SK-N-SH treated with all-trans-retinoic acid at 6 μM for 48 hours (cell line): Measurements from ENCODE around the gene MPHOSPH8.

ENCODE experiments used
- ATAC-seq: fragments of 200-7000 bp; cut with Tn5 transposase; 3 replicates; pipeline ENCODE4 v1.9.1; 2020; ENCODE audit warnings: mild to moderate bottlenecking, moderate library complexity
- ARNTL ChIP-seq: fragments of 450-650 bp; formaldehyde crosslinking; IDR thresholded peaks from 2 replicates; pipeline ENCODE4 v1.5.0; 2020; ENCODE audit warnings: low read depth, mild to moderate bottlenecking, moderate library complexity, borderline replicate concordance
- BACH2 ChIP-seq: fragments of 250-450 bp; sonication (Bioruptor Pico); IDR thresholded peaks from 2 replicates; pipeline ENCODE4 v1.9.0; 2021; ENCODE audit warnings: mild to moderate bottlenecking, borderline replicate concordance
- CREB5 ChIP-seq: fragments of 250-450 bp; sonication (Bioruptor Pico); IDR thresholded peaks from 2 replicates; pipeline ENCODE4 v1.5.1; 2020; ENCODE audit warnings: low read depth, mild to moderate bottlenecking, moderate library complexity
- CSDC2 ChIP-seq: fragments of 250-450 bp; sonication (Bioruptor Pico); IDR thresholded peaks from 2 replicates; pipeline ENCODE4 v1.5.0; 2020; ENCODE audit warnings: mild to moderate bottlenecking, moderate library complexity
- CSRNP3 ChIP-seq: fragments of 250-450 bp; sonication (Bioruptor Pico); IDR thresholded peaks from 2 replicates; pipeline ENCODE4 v1.5.1; 2021; ENCODE audit warnings: mild to moderate bottlenecking, moderate library complexity
- ESRRG ChIP-seq: fragments of 250-450 bp; sonication (Bioruptor Pico); IDR thresholded peaks from 2 replicates; pipeline ENCODE4 v1.6.1; 2021; ENCODE audit warnings: mild to moderate bottlenecking
- GLIS3 ChIP-seq: fragments of 250-450 bp; sonication (Bioruptor Pico); IDR thresholded peaks from 2 replicates; pipeline ENCODE4 v1.5.0; 2020; ENCODE audit warnings: mild to moderate bottlenecking, moderate library complexity
- OSR1 ChIP-seq: fragments of 250-450 bp; sonication (Bioruptor Pico); IDR thresholded peaks from 2 replicates; pipeline ENCODE4 v1.8.0; 2022; ENCODE audit warnings: moderate library complexity, mild to moderate bottlenecking, inconsistent platforms
- PATZ1 ChIP-seq: fragments of 250-450 bp; sonication (Bioruptor Pico); IDR thresholded peaks from 2 replicates; pipeline ENCODE4 v1.8.0; 2020; ENCODE audit warnings: mild to moderate bottlenecking, moderate library complexity, borderline replicate concordance
- POU6F1 ChIP-seq: fragments of 250-450 bp; sonication (Bioruptor Pico); IDR thresholded peaks from 2 replicates; pipeline ENCODE4 v1.8.0; 2021; ENCODE audit warnings: low read depth, mild to moderate bottlenecking, moderate library complexity, borderline replicate concordance
- PPARA ChIP-seq: fragments of 250-450 bp; sonication (Bioruptor Pico); IDR thresholded peaks from 2 replicates; pipeline ENCODE4 v1.5.0; 2020; ENCODE audit warnings: mild to moderate bottlenecking, borderline replicate concordance
- SNAI2 ChIP-seq: fragments of 250-450 bp; sonication (Bioruptor Pico); IDR thresholded peaks from 2 replicates; pipeline ENCODE4 v1.5.0; 2020; ENCODE audit warnings: mild to moderate bottlenecking, moderate library complexity
- TSHZ2 ChIP-seq: fragments of 250-450 bp; sonication (Bioruptor Pico); IDR thresholded peaks from 2 replicates; pipeline ENCODE4 v1.5.0; 2020; ENCODE audit warnings: mild to moderate bottlenecking, moderate library complexity
- ZC3H10 ChIP-seq: fragments of 250-450 bp; sonication (Bioruptor Pico); IDR thresholded peaks from 2 replicates; pipeline ENCODE4 v1.5.1; 2021; ENCODE audit warnings: mild to moderate bottlenecking, moderate library complexity
- ZFP30 ChIP-seq: fragments of 450-650 bp; formaldehyde crosslinking; IDR thresholded peaks from 2 replicates; pipeline ENCODE4 v1.5.0; 2022; ENCODE audit warnings: mild to moderate bottlenecking, moderate library complexity
- ZNF565 ChIP-seq: fragments of 450-650 bp; formaldehyde crosslinking; conservative IDR thresholded peaks from 2 replicates; pipeline ENCODE4 v1.5.0; 2020; ENCODE audit warnings: low read depth, mild to moderate bottlenecking, moderate library complexity
- ZNF70 ChIP-seq: fragments of 450-650 bp; formaldehyde crosslinking; IDR thresholded peaks from 2 replicates; pipeline ENCODE4 v1.5.0; 2020; ENCODE audit warnings: mild to moderate bottlenecking, moderate library complexity
- ZNF8 ChIP-seq: fragments of 450-650 bp; formaldehyde crosslinking; IDR thresholded peaks from 2 replicates; pipeline ENCODE4 v1.5.0; 2020; ENCODE audit warnings: mild to moderate bottlenecking, moderate library complexity

The MPHOSPH8 gene

GRCh38 chr13:19606737-19607136, 26.7 kb upstream of the MPHOSPH8 start:
- no peak for ATAC-seq
- TF ChIP-seq PPARA (CRISPR knock-in tag): no peak

GRCh38 chr13:19607523-19608078, 25.9 kb upstream of the MPHOSPH8 start:
- TF ChIP-seq ZNF70 (CRISPR knock-in tag): no peak
- no peak for TF ChIP-seq ZC3H10 (CRISPR knock-in tag)
- no peak for TF ChIP-seq TSHZ2 (CRISPR knock-in tag)
- TF ChIP-seq CSRNP3: no peak
- no peak for TF ChIP-seq ESRRG (CRISPR knock-in tag)
- TF ChIP-seq POU6F1 (CRISPR knock-in tag): no peak
- TF ChIP-seq ARNTL (CRISPR knock-in tag): no peak
- TF ChIP-seq CSDC2 (CRISPR knock-in tag): no peak
- no peak for TF ChIP-seq PATZ1
- TF ChIP-seq ZNF565 (CRISPR knock-in tag): no peak
- TF ChIP-seq ZNF8 (CRISPR knock-in tag): no peak
- TF ChIP-seq, all 23 proteins: peak for 0

GRCh38 chr13:19618977-19619376, 14.5 kb upstream of the MPHOSPH8 start:
- TF ChIP-seq ARNTL (CRISPR knock-in tag) (no peak), ZC3H10 (CRISPR knock-in tag) (no peak)
- peak; percentile 72; the same call in 2 of the 3 replicates for ATAC-seq

More at GRCh38 chr13:19607523-19608078, 25.9 kb upstream of the MPHOSPH8 start:
- ATAC-seq: no peak

- no peak for ATAC-seq
- TF ChIP-seq OSR1 (CRISPR knock-in tag): no peak
- no peak for TF ChIP-seq CREB5 (CRISPR knock-in tag)
- no peak for TF ChIP-seq ZNF70 (CRISPR knock-in tag)
- no peak for TF ChIP-seq ZFP30 (CRISPR knock-in tag)
- TF ChIP-seq TSHZ2 (CRISPR knock-in tag): no peak
- no peak for TF ChIP-seq ARNTL (CRISPR knock-in tag)
- no peak for TF ChIP-seq SNAI2
- no peak for TF ChIP-seq PPARA (CRISPR knock-in tag)
- no peak for TF ChIP-seq POU6F1 (CRISPR knock-in tag)
- no peak for TF ChIP-seq BACH2 (CRISPR knock-in tag)
- no peak for TF ChIP-seq GLIS3 (CRISPR knock-in tag)
- no peak for TF ChIP-seq ZNF565 (CRISPR knock-in tag)
Observed at GRCh38 chr13:19622193-19622592, 11.3 kb upstream of the MPHOSPH8 start.
